Endothelial cell of umbilical vein (primary cell): ENCODE data around the gene ZNF385C. TPM values are rescaled to one million over a fixed set of nuclear protein-coding genes. Genes with fewer than 3 reads are reported as not detected.

Experiments used
- BruUV-seq: library from RNA; stranded (reverse); fragments of 400-500 nt; replicated peaks from 2 replicates; lab custom pipeline; 2021; lab: Mats Ljungman, UMichigan
- CTCF ChIA-PET: fragments of 300-600, 350-600 bp; sonication (Branson Sonifier 250); formaldehyde crosslinking; loops from one replicate; lab custom pipeline; 2021; ENCODE audit warnings: antibody characterized with exemption, inconsistent platforms; lab: Charles Lee
- POLR2A ChIA-PET: fragments of 300-600, 350-600 bp; sonication (Branson Sonifier 250); formaldehyde crosslinking; loops from one replicate; lab custom pipeline; 2021; ENCODE audit warnings: antibody characterized with exemption, inconsistent platforms; lab: Charles Lee
- DNase-seq: peaks from one replicate; pipeline ENCODE4 v3.0.0-alpha.2; 2011; ENCODE audit warnings: low read depth, low spot score
- FAIRE-seq: peaks from 2 replicates; lab custom pipeline; 2011; peaks lifted over from hg19 to GRCh38; lab: Jason Lieb, UNC
- H2AFZ ChIP-seq: 2 replicates; pipeline ENCODE4 v1.6.0; 2012; ENCODE audit warnings: low read depth, low read length, control low read depth, inconsistent platforms
- H3K27ac ChIP-seq: 2 replicates; pipeline ENCODE4 v1.5.1; 2011; ENCODE audit warnings: low read depth, mild to moderate bottlenecking, control low read depth, low read length, moderate library complexity; ENCODE audit not compliant: insufficient read depth
- H3K27me3 ChIP-seq, 2 experiments: 2 replicates each; pipeline versions ENCODE4 v1.6.0 to v1.6.1; 2011; ENCODE audit warnings: low read length in 2 of 2, mixed read lengths in 1 of 2; ENCODE audit not compliant: control insufficient read depth in 2 of 2, insufficient read depth in 2 of 2
- H3K36me3 ChIP-seq, 2 experiments: 2 replicates in 1 of 2; 3 replicates in 1 of 2; pipeline ENCODE4 v1.5.1; 2011; ENCODE audit warnings: low read length in 2 of 2, mild to moderate bottlenecking in 1 of 2, moderate library complexity in 1 of 2; ENCODE audit not compliant: control insufficient read depth in 2 of 2, insufficient read depth in 2 of 2; ENCODE audit errors: extremely low read depth in 1 of 2
- H3K4me1 ChIP-seq: 3 replicates; pipeline ENCODE4 v1.5.1; 2011; ENCODE audit warnings: mild to moderate bottlenecking, low read length; ENCODE audit not compliant: control insufficient read depth, insufficient read depth; ENCODE audit errors: extremely low read depth
- H3K4me2 ChIP-seq: 2 replicates; pipeline ENCODE4 v1.6.1; 2011; ENCODE audit warnings: low read length, control low read depth, mixed read lengths; ENCODE audit not compliant: insufficient read depth
- H3K4me3 ChIP-seq, 3 experiments: fragments of 200-600 bp in 1 of 3; sonication (generic), shearing (Covaris generic) in 1 of 3; replicated peaks in 1 of 3; 2 replicates each; pipeline ENCODE4 v1.5.1; 2011 to 2016; ENCODE audit warnings: control low read depth in 3 of 3, low read length in 3 of 3, mild to moderate bottlenecking in 2 of 3, inconsistent platforms in 1 of 3, low read depth in 1 of 3, moderate library complexity in 1 of 3; ENCODE audit not compliant: insufficient read depth in 1 of 3
- H3K79me2 ChIP-seq: 2 replicates; pipeline ENCODE4 v1.6.0; 2012; ENCODE audit warnings: low read length, inconsistent platforms; ENCODE audit not compliant: control insufficient read depth, insufficient read depth
- H3K9ac ChIP-seq: replicated peaks from 2 replicates; pipeline ENCODE3; 2011; ENCODE audit warnings: low read length, control low read depth; ENCODE audit not compliant: insufficient read depth; ENCODE audit errors: extremely low read depth
- H3K9me1 ChIP-seq: replicated peaks from 3 replicates; pipeline ENCODE4 v1.6.0; 2011; ENCODE audit warnings: mild to moderate bottlenecking, low read length; ENCODE audit not compliant: control insufficient read depth, insufficient read depth; ENCODE audit errors: extremely low read depth
- H3K9me3 ChIP-seq: replicated peaks from 2 replicates; pipeline ENCODE4 v1.5.1; 2012; ENCODE audit warnings: low read length, inconsistent platforms; ENCODE audit not compliant: control insufficient read depth, insufficient read depth
- H4K20me1 ChIP-seq: replicated peaks from 2 replicates; pipeline ENCODE3; 2011; ENCODE audit warnings: mild to moderate bottlenecking, low read length; ENCODE audit not compliant: control insufficient read depth, insufficient read depth; ENCODE audit errors: extremely low read depth
- EZH2 ChIP-seq: IDR thresholded peaks from 2 replicates; pipeline ENCODE4 v1.6.1; 2012; ENCODE audit warnings: borderline replicate concordance, low read depth, mild to moderate bottlenecking, moderate library complexity, low read length, inconsistent platforms; ENCODE audit not compliant: severe bottlenecking
- FOS ChIP-seq: IDR thresholded peaks from 2 replicates; pipeline ENCODE4 v1.6.1; 2011; ENCODE audit warnings: mild to moderate bottlenecking, low read length, moderate library complexity, borderline replicate concordance; ENCODE audit not compliant: insufficient read depth
- GATA2 ChIP-seq: IDR thresholded peaks from 2 replicates; pipeline ENCODE4 v1.7.0; 2011; ENCODE audit warnings: low read depth, mild to moderate bottlenecking, moderate library complexity, mixed read lengths, low read length; ENCODE audit not compliant: insufficient read length, insufficient read depth
- JUN ChIP-seq: IDR thresholded peaks from 2 replicates; pipeline ENCODE4 v1.6.1; 2011; ENCODE audit warnings: borderline replicate concordance, low read depth; ENCODE audit not compliant: insufficient read length, insufficient read depth
- MYC ChIP-seq: IDR thresholded peaks from one replicate; pipeline ENCODE4 v1.6.1; 2011; ENCODE audit warnings: mild to moderate bottlenecking, low read depth, low read length
- POLR2A ChIP-seq: IDR thresholded peaks from 2 replicates; pipeline ENCODE4 v1.6.1; 2012; ENCODE audit warnings: low read depth, mild to moderate bottlenecking, control low read depth, low read length
- POLR2AphosphoS5 ChIP-seq: IDR thresholded peaks from 2 replicates; pipeline ENCODE4 v1.6.1; 2012; ENCODE audit warnings: low read depth, mild to moderate bottlenecking, control low read depth, low read length, moderate library complexity; ENCODE audit not compliant: insufficient read depth
- dilution Hi-C: fragments of 300-500 bp; cut with MboI; formaldehyde crosslinking; loops from one replicate; pipeline ENCODE4 v1.15.0; 2019; ENCODE audit warnings: low sequenced_read_pairs; ENCODE audit not compliant: extremely low pct_ligation_motif_present
- intact Hi-C: fragments of 100-400 bp; cut with micrococcal nuclease; formaldehyde crosslinking; loops from one replicate; pipeline ENCODE4 v1.10.0; 2022
- polyA plus RNA-seq, 4 experiments: library from polyadenylated mRNA; depleted of rRNA in 3 of 4; stranded (reverse) in 3 of 4; unstranded in 1 of 4; fragments of >200 nt; gene quantifications; 2 replicates each; pipeline versions ENCODE4 v1.2.1 to v1.2.3, GENCODE V29; 2011 to 2012; ENCODE audit warnings: missing spikeins in 1 of 4
- total RNA-seq: library from RNA; stranded (reverse); gene quantifications from 2 replicates; pipeline ENCODE4 v1.2.3, GENCODE V29; 2021
- TF ChIP-seq, protein P1 (sequence below): IDR thresholded peaks from 2 replicates; pipeline ENCODE4 v1.6.1; 2011; ENCODE audit not compliant: insufficient read depth, insufficient read length
- TF ChIP-seq, protein P2 (sequence below), 2 donors: IDR thresholded peaks; 1 replicate in 1 of 2; 2 replicates in 1 of 2; pipeline ENCODE4 v1.5.1; 2011; ENCODE audit warnings: low read length in 2 of 2, mild to moderate bottlenecking in 2 of 2, moderate library complexity in 2 of 2, control low read depth in 1 of 2, inconsistent platforms in 1 of 2, low read depth in 1 of 2; ENCODE audit not compliant: insufficient read depth in 1 of 2; ENCODE audit errors: extremely low read depth in 1 of 2

ZNF385C gene
- total and polyA plus RNA-seq, 2 donors (not counting 3 experiments of a cell fraction or from before 2014, with no cell fraction given), result 0.07 TPM; not detected in 1

DNA sequence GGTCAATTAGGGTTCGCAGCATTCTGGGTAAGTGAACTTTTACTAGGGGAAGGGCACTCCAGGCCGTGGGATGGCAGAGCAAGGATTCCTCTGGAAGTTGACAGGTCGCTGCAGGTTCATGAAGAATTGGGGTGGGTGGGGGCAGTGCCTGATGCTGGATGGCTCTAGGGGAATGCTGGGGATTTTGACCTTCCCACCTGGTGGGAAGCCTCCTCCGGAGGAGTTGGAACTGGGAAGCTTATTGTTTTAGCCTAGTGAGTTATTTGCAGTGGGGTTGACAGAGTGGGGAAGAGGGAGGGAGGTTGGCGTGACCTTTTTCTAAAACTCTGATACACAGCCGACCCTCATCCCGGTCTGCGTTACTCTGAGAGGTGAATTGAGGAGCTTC is 47.3 kb downstream of the ZNF385C start:
- BruUV-seq, result no TSS peak
- Histone ChIP-seq H3K4me2 (no peak overlapping the region), H3K9ac (no peak overlapping the region), H3K4me1 (no peaks in the 10 kb centered on the region), H2AFZ (peak overlapping the region; percentile 64), H3K9me3 (no peaks in the 10 kb centered on the region), H3K27me3 (peaks cover 28 to 42% of the 10 kb centered on the region in 2 experiments), H3K27ac (no peak overlapping the region), H3K36me3 (no peaks in the 10 kb centered on the region), H3K79me2 (no peaks in the 10 kb centered on the region), H3K9me1 (no peaks in the 10 kb centered on the region), H4K20me1 (no peaks in the 10 kb centered on the region), H3K4me3 (peak overlapping the region in 1 of 3 experiments; percentile 49)
- intact Hi-C loops (no loop called here), dilution Hi-C loops (no loop called here)
- POLR2A ChIA-PET, result no interaction called here
- FAIRE-seq (no peak), DNase-seq (no peak)
- CTCF ChIA-PET, result interaction anchor here (1.0 to 1.7 kb wide), 5 partner anchors 11 to 65 kb away, joined by 3 to 9 read pairs (median 4); no protein-coding TSS in a partner anchor
- no peak for TF ChIP-seq GATA2
- TF ChIP-seq JUN, result no peak
- TF ChIP-seq, protein P1, sequence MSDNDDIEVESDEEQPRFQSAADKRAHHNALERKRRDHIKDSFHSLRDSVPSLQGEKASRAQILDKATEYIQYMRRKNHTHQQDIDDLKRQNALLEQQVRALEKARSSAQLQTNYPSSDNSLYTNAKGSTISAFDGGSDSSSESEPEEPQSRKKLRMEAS, result no peak
- no peak for TF ChIP-seq POLR2AphosphoS5
- TF ChIP-seq MYC, result no peak
- no peak for TF ChIP-seq FOS
- no peak for TF ChIP-seq POLR2A
- TF ChIP-seq EZH2, result no peak
- TF ChIP-seq, protein P2, sequence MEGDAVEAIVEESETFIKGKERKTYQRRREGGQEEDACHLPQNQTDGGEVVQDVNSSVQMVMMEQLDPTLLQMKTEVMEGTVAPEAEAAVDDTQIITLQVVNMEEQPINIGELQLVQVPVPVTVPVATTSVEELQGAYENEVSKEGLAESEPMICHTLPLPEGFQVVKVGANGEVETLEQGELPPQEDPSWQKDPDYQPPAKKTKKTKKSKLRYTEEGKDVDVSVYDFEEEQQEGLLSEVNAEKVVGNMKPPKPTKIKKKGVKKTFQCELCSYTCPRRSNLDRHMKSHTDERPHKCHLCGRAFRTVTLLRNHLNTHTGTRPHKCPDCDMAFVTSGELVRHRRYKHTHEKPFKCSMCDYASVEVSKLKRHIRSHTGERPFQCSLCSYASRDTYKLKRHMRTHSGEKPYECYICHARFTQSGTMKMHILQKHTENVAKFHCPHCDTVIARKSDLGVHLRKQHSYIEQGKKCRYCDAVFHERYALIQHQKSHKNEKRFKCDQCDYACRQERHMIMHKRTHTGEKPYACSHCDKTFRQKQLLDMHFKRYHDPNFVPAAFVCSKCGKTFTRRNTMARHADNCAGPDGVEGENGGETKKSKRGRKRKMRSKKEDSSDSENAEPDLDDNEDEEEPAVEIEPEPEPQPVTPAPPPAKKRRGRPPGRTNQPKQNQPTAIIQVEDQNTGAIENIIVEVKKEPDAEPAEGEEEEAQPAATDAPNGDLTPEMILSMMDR (IDR thresholded peaks at IDR 0.05; ENCODE audit: extremely low read depth in 1 of 2, insufficient read depth in 1 of 2, low read depth in 1 of 2, low read length in 2 of 2), result no peak
